Measurements from ENCODE around the gene FOXP1.

Gene FOXP1

DNA sequence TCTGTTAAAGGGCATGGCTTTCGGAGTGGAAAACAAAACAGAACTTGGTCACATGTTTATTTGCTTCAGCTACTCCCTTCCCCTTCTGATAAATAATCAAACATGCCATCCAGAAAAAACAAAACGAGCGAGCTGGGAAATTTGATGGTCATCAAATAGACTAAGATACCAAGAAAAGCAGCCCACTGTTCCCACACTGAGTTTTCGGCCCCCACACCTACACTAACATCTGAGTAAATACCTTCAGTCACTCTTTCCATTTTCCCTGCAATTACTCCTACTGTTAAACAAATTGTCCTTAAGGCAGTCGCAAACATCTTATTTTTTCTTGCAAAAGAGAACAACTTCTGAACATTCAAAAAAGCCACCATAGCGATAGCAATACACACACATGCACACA lies 454.6 kb downstream of the FOXP1 start:
- Histone ChIP-seq H3K79me2 (ENCODE audit: insufficient read depth, low read length) (peaks cover 63% of the 10 kb centered on the region), H3K27ac (ENCODE audit: low read depth, low read length, poor library complexity, severe bottlenecking) (peak overlapping the region; percentile 88), H3K4me2 (ENCODE audit: low read length) (peak overlapping the region; percentile 81), H3K27me3 (ENCODE audit: insufficient read depth, low read length) (no peaks in the 10 kb centered on the region), H3F3A (ENCODE audit: insufficient read depth, low read length) (no peaks in the 10 kb centered on the region), H3K9me2 (ENCODE audit: low read depth, low read length) (no peaks in the 10 kb centered on the region), H3K4me1 (ENCODE audit: insufficient read depth, low read length, severe bottlenecking) (peaks cover 81% of the 10 kb centered on the region), H4K20me1 (ENCODE audit: insufficient read depth, low read length) (no peaks in the 10 kb centered on the region), H2AFZ (ENCODE audit: low read length) (no peak overlapping the region), H3K9me3 (ENCODE audit: low read length) (no peaks in the 10 kb centered on the region), H3K4me3 (ENCODE audit: low read depth, low read length, poor library complexity, severe bottlenecking) (peak overlapping the region; percentile 81), H3K9ac (ENCODE audit: low read length) (peak overlapping the region; percentile 80), H3K36me3 (ENCODE audit: insufficient read depth, low read length) (peaks cover 8% of the 10 kb centered on the region; the same call in 1 of the 2 replicates)
- TF ChIP-seq EZH2 (IDR thresholded peaks at IDR 0.05; ENCODE audit: borderline replicate concordance, low read length) (no peak), CTCF (IDR thresholded peaks at IDR 0.05; ENCODE audit: low read length) (no peak)

DNA sequence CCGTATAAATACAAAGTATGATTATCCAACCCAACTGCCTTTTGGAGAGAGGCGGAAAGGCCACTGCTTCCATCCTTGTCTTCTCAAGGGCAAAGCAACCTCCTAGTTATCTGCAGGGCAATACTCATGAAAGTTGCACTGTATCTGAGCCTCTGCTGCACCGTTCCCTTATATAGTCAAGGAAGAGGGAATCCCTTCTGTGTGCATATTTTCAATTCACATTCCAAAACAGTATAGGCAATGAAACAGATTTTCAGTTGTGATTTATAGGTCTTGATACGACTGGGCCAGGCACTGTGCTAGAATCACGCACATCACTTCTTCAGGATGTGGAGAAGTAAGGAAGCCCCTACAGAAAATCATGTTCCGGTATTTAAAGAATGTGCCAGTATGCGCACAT lies 455.7 kb downstream of the FOXP1 start:
- TF ChIP-seq EZH2 (IDR thresholded peaks at IDR 0.05; ENCODE audit: borderline replicate concordance, low read length), result no peak
- TF ChIP-seq CTCF (IDR thresholded peaks at IDR 0.05; ENCODE audit: low read length), result no peak
- Histone ChIP-seq H3K9me3 (ENCODE audit: low read length) (no peaks in the 10 kb centered on the region), H3K27me3 (ENCODE audit: insufficient read depth, low read length) (no peaks in the 10 kb centered on the region), H4K20me1 (ENCODE audit: insufficient read depth, low read length) (no peaks in the 10 kb centered on the region), H3K9ac (ENCODE audit: low read length) (peak overlapping the region; percentile 80), H3K4me1 (ENCODE audit: insufficient read depth, low read length, severe bottlenecking) (peaks cover 78% of the 10 kb centered on the region), H3K4me3 (ENCODE audit: low read depth, low read length, poor library complexity, severe bottlenecking) (peak overlapping the region; percentile 81), H3K27ac (ENCODE audit: low read depth, low read length, poor library complexity, severe bottlenecking) (peak overlapping the region; percentile 88), H3F3A (ENCODE audit: insufficient read depth, low read length) (no peaks in the 10 kb centered on the region), H3K9me2 (ENCODE audit: low read depth, low read length) (no peaks in the 10 kb centered on the region), H2AFZ (ENCODE audit: low read length) (no peak overlapping the region), H3K36me3 (ENCODE audit: insufficient read depth, low read length) (peaks cover 8% of the 10 kb centered on the region; the same call in 1 of the 2 replicates), H3K4me2 (ENCODE audit: low read length) (peak overlapping the region; percentile 81), H3K79me2 (ENCODE audit: insufficient read depth, low read length) (peaks cover 74% of the 10 kb centered on the region)

GRCh38 chr3:71127052-71127831 lies 456.3 kb downstream of the FOXP1 start:
- Histone ChIP-seq H3F3A (ENCODE audit: insufficient read depth, low read length) (no peaks in the 10 kb centered on the region), H3K27ac (ENCODE audit: low read depth, low read length, poor library complexity, severe bottlenecking) (peak overlapping the region; percentile 88), H3K36me3 (ENCODE audit: insufficient read depth, low read length) (peaks cover 8% of the 10 kb centered on the region; the same call in 1 of the 2 replicates), H3K4me2 (ENCODE audit: low read length) (peak overlapping the region; percentile 81), H3K9me3 (ENCODE audit: low read length) (no peaks in the 10 kb centered on the region), H4K20me1 (ENCODE audit: insufficient read depth, low read length) (no peaks in the 10 kb centered on the region), H2AFZ (ENCODE audit: low read length) (no peak overlapping the region), H3K4me1 (ENCODE audit: insufficient read depth, low read length, severe bottlenecking) (peaks cover 72% of the 10 kb centered on the region), H3K9ac (ENCODE audit: low read length) (peak overlapping the region; percentile 80), H3K79me2 (ENCODE audit: insufficient read depth, low read length) (peaks cover 80% of the 10 kb centered on the region), H3K27me3 (ENCODE audit: insufficient read depth, low read length) (no peaks in the 10 kb centered on the region), H3K4me3 (ENCODE audit: low read depth, low read length, poor library complexity, severe bottlenecking) (peak overlapping the region; percentile 81), H3K9me2 (ENCODE audit: low read depth, low read length) (no peaks in the 10 kb centered on the region)
- no peak for TF ChIP-seq EZH2 (IDR thresholded peaks at IDR 0.05; ENCODE audit: borderline replicate concordance, low read length)
- no peak for TF ChIP-seq CTCF (IDR thresholded peaks at IDR 0.05; ENCODE audit: low read length)
